ENCODE data around the gene LSM14B. TPM values are rescaled to one million over a fixed set of nuclear protein-coding genes. Genes with fewer than 3 reads are reported as not detected.

Gene LSM14B
- total RNA-seq, 1 experiment from 2014 or later: 51.3 TPM

DNA sequence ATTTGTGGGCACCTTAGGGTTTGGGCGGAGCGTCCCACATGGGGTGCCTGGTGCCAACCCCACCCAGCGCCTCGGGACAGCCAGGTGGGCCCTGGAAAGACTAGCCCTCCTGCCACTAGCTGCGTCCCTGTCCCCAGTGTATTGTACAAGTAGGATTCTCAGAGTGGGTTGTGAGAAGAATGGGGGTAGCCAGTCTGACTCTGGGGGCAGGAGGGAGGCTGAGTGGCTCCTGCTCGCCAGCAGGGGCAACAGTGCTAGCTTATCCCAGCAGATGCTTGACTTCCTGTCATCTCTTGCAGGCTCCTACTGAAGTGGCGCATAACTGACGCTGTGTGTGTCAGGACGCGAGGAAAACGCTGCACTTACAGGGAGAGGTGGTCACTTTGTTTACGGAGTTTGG is 11.6 kb downstream of the LSM14B start:
- CTCF ChIA-PET: interaction anchor here (0.6 to 1.3 kb wide), 2 partner anchors 123 to 235 kb away, joined by 3 to 4 read pairs; no protein-coding TSS in a partner anchor
- H4K20me1 ChIP-seq (ENCODE audit: insufficient read depth): peaks cover 5% of the 10 kb centered on the region; the same call in 1 of the 2 replicates
- RAD21 ChIA-PET (ENCODE audit: low non-redundant PET in 1 of 2, low total read pairs in 2 of 2, uncharacterized antibody in 2 of 2, unreplicated experiment in 2 of 2): no interaction called here
- DNase-seq (ENCODE audit: low read depth, low spot score) (no peak), ATAC-seq (peak; percentile 55)
- no TSS peak for BruUV-seq (replicated peaks)
- H3K4me3 ChIP-seq (replicated peaks in 1 of 2; ENCODE audit: low read depth in 1 of 2, low read length in 2 of 2): no peak overlapping the region
- no peak overlapping the region for H3K4me2 ChIP-seq (ENCODE audit: low read length)
- no peaks in the 10 kb centered on the region for H3K4me1 ChIP-seq (ENCODE audit: control insufficient read depth in 1 of 2, insufficient read depth in 2 of 2, low read length in 2 of 2)
- peaks cover 22% of the 10 kb centered on the region for H3K79me2 ChIP-seq (ENCODE audit: insufficient read depth, low read length)
- H2AFZ ChIP-seq (ENCODE audit: low read depth, low read length, poor library complexity, severe bottlenecking): no peak overlapping the region
- no peak for TF ChIP-seq SIN3A (IDR thresholded peaks at IDR 0.05; ENCODE audit: low read depth)
- TF ChIP-seq ELF1 (IDR thresholded peaks at IDR 0.05; ENCODE audit: borderline replicate concordance, low read depth): no peak
- TF ChIP-seq, protein P1, sequence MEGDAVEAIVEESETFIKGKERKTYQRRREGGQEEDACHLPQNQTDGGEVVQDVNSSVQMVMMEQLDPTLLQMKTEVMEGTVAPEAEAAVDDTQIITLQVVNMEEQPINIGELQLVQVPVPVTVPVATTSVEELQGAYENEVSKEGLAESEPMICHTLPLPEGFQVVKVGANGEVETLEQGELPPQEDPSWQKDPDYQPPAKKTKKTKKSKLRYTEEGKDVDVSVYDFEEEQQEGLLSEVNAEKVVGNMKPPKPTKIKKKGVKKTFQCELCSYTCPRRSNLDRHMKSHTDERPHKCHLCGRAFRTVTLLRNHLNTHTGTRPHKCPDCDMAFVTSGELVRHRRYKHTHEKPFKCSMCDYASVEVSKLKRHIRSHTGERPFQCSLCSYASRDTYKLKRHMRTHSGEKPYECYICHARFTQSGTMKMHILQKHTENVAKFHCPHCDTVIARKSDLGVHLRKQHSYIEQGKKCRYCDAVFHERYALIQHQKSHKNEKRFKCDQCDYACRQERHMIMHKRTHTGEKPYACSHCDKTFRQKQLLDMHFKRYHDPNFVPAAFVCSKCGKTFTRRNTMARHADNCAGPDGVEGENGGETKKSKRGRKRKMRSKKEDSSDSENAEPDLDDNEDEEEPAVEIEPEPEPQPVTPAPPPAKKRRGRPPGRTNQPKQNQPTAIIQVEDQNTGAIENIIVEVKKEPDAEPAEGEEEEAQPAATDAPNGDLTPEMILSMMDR (IDR thresholded peaks at IDR 0.05 in 2 of 3, conservative IDR thresholded peaks at IDR 0.05 in 1 of 3; ENCODE audit: borderline replicate concordance in 1 of 3, insufficient read depth in 1 of 3, low read depth in 2 of 3, low read length in 2 of 3): peak in 2 of 3 experiments; percentile 20 to 29; a peak in 3 of 6 replicates
- TF ChIP-seq RAD21 (IDR thresholded peaks at IDR 0.05; ENCODE audit: low read depth): no peak
- no peaks in the 10 kb centered on the region for H3K27me3 ChIP-seq (ENCODE audit: insufficient read depth, low read length)
- intact Hi-C loops (cut with micrococcal nuclease): no loop called here
- peaks cover 53 to 63% of the 10 kb centered on the region in 2 experiments for H3K36me3 ChIP-seq (ENCODE audit: control insufficient read depth in 1 of 2, insufficient read depth in 2 of 2, low read length in 2 of 2)
- POLR2A ChIA-PET: interaction anchor here (0.9 kb wide), 1 partner anchor 8 kb away, joined by 3 read pairs; no protein-coding TSS in a partner anchor
- H3K27ac ChIP-seq (ENCODE audit: low read depth, low read length): no peak overlapping the region
- H3K9ac ChIP-seq (ENCODE audit: low read length): no peak overlapping the region
- H3K9me2 ChIP-seq (ENCODE audit: insufficient read depth): no peaks in the 10 kb centered on the region
- H3K9me3 ChIP-seq (ENCODE audit: control insufficient read depth in 1 of 2, insufficient read depth in 1 of 2, low read depth in 1 of 2, low read length in 2 of 2): no peaks in the 10 kb centered on the region

- no peak for ATAC-seq
- H3K4me2 ChIP-seq (ENCODE audit: low read length): no peak overlapping the region
- TF ChIP-seq POLR2AphosphoS5 (IDR thresholded peaks at IDR 0.05; ENCODE audit: low read depth, low read length): 0 out of 2 replicates have a peak, but pooled peaks have one; percentile 28
- TF ChIP-seq, protein P1 (IDR thresholded peaks at IDR 0.05 in 2 of 3, conservative IDR thresholded peaks at IDR 0.05 in 1 of 3; ENCODE audit: borderline replicate concordance in 1 of 3, insufficient read depth in 1 of 3, low read depth in 2 of 3, low read length in 2 of 3): no peak
- BruUV-seq (replicated peaks): no TSS peak
- no peak overlapping the region for H3K9ac ChIP-seq (ENCODE audit: low read length)
- no peaks in the 10 kb centered on the region for H3K9me2 ChIP-seq (ENCODE audit: insufficient read depth)
- ChIA-PET CTCF (interaction anchor here (0.6 kb wide), 1 partner anchor 234 kb away, joined by 3 read pairs; no protein-coding TSS in a partner anchor), POLR2A (interaction anchor here (1.9 to 2.0 kb wide), 2 partner anchors 12 to 124 kb away, joined by 5 to 10 read pairs; partner anchors contain the start of gene LSM14B), RAD21 (ENCODE audit: low non-redundant PET in 1 of 2, low total read pairs in 2 of 2, uncharacterized antibody in 2 of 2, unreplicated experiment in 2 of 2) (no interaction called here)
- H3K27ac ChIP-seq (ENCODE audit: low read depth, low read length): no peak overlapping the region
- peaks cover 31% of the 10 kb centered on the region for H3K79me2 ChIP-seq (ENCODE audit: insufficient read depth, low read length)
- H3K4me3 ChIP-seq (replicated peaks in 1 of 2; ENCODE audit: low read depth in 1 of 2, low read length in 2 of 2): no peak overlapping the region
- peaks cover 54 to 66% of the 10 kb centered on the region in 2 experiments for H3K36me3 ChIP-seq (ENCODE audit: control insufficient read depth in 1 of 2, insufficient read depth in 2 of 2, low read length in 2 of 2)
- no peaks in the 10 kb centered on the region for H3K9me3 ChIP-seq (ENCODE audit: control insufficient read depth in 1 of 2, insufficient read depth in 1 of 2, low read depth in 1 of 2, low read length in 2 of 2)
- H3K27me3 ChIP-seq (ENCODE audit: insufficient read depth, low read length): no peaks in the 10 kb centered on the region
- intact Hi-C loops (cut with micrococcal nuclease): no loop called here
- H4K20me1 ChIP-seq (ENCODE audit: insufficient read depth): peaks cover 5% of the 10 kb centered on the region; the same call in 1 of the 2 replicates
- DNase-seq (ENCODE audit: low read depth, low spot score): no peak
- no peak overlapping the region for H2AFZ ChIP-seq (ENCODE audit: low read depth, low read length, poor library complexity, severe bottlenecking)
- no peaks in the 10 kb centered on the region for H3K4me1 ChIP-seq (ENCODE audit: control insufficient read depth in 1 of 2, insufficient read depth in 2 of 2, low read length in 2 of 2)
These were observed 12.5 kb downstream of the LSM14B start for GRCh38 chr20:62134735-62135231.
